ENCODE data around the gene GNB1L.

Gene GNB1L

GRCh38 chr22:19807161-19807913, 47.3 kb downstream of the GNB1L start:
- DNase-seq: no peak

GRCh38 chr22:19806213-19807160, 48.2 kb downstream of the GNB1L start:
- DNase-seq: no peak

DNA sequence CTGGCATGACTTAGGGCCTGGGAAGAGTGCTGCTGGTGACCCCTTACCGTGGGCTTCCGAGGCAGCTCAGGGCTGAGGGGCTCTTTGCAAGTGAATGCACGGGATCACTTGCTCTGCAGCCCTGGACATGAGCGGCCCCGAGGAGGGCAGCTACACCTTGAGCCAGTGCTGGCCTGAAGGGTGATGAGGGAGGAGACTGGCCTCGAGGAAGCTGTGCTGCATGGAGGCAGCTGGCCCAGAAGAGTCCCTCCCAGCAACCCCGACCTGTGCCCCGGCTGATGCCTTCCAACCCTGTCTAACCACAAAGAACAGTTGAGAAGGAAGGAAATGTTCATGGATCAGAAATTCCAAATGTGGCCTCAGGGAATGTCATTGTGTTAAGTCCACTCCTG, 48.9 kb downstream of the GNB1L start:
- DNase-seq: no peak

- no peak for DNase-seq
Observed at GRCh38 chr22:19803736-19804267, 50.9 kb downstream of the GNB1L start.

DNA sequence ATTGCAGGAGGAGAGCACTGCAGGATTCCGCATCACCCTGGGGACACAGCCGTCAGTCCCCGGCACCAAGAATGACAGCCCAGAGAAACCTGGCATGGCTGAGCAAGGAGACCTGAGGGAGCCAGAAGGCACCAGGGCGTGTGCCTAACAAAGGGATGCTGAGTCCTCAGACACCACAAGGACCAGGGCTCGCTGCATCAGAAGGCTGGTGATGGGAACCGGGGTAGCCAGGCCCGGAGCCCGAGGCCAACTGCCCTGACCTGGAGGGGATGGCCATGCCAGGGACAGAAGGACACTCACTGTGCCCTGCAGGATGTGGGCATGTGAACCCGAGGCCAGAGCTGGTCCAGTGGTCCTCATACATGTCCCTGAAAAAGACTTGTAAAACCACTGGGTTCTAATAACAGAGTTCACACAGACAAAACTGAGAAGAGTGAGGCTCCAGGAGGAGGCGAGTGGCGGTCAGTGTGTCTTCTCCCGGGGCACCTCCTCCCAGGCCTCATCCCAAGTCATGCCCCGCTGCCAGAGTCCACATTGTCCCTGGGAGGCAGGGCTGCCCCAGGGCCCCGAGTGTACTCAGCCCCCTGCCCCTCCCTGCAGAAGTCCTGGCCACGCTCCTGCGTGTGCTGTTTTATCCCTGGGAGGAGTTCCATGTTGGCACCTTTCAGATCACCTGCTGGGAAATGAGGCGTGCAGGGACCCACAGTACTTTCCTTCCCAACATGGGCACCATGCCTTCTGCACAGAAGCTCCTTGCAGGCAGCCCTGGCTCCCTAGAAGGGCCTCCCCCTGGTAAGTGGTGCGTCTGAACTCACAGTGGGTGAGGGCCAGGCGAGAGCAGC, 51.6 kb downstream of the GNB1L start:
- DNase-seq: no peak

DNA sequence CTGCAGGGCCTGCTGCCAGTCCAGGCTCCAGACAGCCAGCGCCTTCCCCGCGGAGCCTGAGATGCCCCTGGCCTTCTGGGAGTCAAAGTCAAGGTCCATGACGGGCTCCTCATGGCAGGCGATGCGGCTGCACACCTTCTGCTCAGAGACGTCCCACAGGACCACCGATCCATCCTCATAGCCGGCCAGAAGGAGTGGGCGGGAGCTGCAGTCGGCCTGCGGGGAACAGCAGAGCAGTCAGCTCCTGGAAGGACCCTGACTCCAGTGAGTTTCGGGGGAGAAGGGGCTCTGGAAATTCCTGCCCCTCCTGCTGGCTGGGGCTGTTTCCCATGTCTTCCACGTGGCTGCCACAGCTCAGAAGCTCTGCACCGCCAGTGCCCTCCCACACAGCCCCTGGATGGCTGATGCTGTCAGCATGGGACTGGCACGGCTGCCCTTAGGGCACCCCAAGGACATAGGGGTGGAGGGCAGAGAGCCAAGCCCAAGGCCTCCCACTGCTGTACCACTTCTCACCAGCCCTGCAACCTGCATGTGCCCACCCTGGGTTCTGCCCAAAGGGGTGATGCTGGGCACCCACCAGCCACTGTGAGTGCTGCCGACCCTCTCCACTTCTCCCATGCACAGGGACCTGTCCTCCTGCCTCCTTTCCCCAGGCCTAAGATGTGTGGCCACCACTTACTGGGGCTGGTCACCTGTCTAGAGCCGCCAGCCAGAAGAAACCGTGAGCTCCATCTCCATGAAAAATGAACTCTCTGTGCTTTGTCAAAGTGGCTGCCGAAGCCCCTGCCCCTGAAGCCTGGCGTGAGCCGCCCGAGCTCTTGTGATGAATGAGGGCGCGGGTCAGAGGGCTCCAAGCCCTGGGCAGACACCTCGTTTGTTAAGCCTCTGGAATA, 52.4 kb downstream of the GNB1L start:
- DNase-seq: no peak

DNA sequence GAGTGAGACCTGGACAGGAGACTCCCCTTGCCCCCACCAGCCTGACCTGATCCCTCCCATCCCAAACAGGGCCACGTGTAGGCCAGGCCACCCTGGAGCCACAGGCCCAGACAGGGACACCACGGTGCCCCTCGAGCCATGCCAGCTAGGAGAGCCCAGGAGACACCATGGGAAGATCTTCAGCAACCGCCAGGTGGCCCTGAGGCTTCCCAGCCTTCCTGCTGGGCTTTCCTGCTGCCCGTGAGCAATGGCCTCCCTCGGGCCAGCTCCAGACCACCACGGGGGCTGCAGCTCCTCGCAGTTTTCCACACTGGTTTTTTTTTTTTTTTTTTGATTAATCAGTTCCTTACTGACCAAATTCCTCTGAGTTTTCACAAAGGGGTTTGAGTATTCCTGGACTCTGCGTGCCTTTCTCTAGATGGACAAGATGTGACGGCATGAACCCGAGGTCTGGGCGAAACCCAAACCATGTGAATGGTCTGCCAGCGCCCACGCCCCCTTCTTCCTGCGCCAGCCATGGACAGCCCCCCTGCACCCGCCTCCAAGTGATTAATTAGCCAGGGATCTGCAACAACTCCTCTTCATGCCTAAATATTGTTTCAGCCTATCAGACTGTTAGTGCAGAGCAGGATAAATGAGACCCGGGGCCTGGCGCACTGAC, 53.2 kb downstream of the GNB1L start:
- no peak for DNase-seq

- no peak for DNase-seq
Observed at GRCh38 chr22:19800761-19801244, 53.9 kb downstream of the GNB1L start.

GRCh38 chr22:19800306-19800705, 54.4 kb downstream of the GNB1L start:
- DNase-seq: no peak

DNA sequence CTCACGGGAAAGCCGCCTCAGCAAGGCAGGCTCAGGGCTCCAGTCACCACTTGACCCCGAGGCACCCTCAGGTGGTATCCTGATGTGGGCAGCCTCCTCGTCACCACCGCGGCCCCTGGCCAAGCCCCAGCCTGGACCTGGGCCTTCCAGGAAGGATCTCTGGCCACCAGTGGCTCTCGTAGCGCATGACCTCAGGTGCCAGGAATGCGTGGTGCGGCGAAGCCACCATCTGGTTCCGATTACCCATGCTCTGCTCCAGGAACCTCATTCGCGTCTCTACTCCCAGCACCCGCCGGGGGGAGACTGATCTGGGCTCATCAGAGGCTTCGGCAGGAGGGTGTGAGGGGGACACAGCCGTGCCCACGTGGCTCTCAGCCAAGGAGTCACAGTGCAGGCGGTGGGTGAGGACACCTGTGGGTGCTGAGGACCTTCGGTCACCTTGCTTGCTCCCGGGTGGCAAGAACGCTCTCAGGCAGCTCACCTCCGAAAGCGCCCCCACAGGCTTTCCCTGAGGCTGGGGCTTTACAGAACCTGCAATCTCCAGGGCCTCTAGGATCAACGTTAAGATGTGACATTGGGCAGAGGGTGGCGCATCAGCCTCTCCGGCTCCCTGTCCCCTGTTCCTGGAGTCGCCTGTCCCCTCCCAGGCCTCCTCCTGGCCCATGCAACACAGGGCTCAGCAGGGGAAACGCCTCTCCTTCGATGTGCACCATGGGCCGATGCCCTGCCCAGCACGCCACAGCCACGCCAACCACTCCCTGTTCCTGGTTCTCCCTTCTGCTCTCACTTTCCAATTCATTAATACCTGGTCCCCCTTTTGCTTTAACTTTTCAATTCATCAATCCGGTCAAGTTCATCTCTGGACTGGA, 55.1 kb downstream of the GNB1L start:
- peak in 1 of 2 experiments; percentile 33 for DNase-seq

- no peak for DNase-seq
Observed at GRCh38 chr22:19798891-19799293, 55.8 kb downstream of the GNB1L start.

DNA sequence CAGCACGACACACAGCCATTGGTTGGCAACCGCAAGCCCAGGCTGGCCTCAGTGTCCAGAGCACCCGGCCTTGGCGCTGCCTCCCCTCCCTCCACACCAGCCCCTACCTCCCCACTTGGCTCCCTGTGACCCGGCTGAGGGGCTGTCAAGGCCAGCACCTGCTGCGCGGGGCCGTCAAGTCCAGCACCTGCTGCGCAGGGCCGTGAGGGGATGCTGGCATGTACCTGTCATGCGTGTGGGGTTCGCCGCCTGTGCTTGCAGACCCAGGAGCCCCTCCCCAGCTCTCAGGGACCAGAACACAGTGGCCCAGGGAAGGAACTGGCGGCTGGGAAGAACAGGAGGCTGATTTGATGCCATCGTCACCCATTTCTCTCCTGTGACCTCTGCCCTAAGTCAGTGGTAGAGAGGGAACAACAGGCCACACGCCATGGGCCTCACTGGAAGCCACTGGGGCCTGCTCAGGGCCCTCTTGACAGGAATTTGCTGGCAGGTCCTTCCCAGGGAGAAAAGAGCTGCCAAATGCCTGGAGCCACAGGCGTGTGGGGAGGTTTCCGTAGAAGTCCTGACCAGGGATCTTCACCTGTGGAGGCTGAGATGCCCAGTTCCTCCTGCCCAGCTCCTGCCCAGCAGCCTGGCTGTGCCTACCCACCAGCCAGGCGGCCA, 56.5 kb downstream of the GNB1L start:
- DNase-seq: no peak

DNA sequence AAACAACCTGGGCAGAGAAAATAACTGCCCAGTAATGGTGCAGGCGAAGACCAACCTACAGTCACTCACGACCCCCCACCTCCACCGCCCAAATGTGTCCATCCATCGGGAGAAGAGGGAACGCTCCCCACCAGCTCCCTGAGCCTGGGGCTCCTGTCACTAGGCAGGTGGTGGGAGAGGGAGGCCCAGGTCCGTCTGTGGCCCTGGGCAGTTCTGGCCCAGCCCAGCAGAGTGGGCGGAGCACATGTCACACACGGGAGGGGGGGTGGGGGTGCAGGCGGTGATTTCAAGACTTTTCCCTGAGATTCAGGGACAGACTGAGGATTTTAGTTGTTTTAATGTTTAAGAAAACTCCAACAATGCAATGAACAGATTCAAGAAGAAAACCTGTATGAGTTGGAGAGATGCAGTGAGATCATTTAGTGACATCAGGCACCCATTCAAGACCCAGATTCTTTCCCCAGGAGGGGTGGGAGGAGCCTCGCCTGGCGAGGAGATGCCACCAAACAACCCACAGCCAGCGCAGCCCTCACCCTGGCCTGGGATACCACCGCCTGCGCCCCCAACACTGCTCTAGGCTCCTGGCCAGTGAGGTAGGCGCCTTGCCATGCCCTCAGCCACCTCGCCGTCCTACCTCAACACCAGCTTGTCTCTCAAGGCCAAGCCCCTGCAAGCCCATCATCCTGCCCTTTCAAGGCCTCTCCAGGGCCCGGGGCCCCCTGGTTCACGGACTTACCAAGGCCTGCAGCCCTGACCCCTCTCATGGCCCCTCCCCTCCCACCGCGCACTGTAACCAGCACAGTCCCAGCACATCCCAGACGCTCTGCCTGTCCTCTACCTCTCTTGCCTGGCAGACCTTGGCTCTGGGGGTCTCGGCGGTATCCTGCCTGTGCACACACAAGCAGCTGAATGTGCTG, 57.3 kb downstream of the GNB1L start:
- no peak for DNase-seq

- no peak for DNase-seq
Observed at GRCh38 chr22:19796160-19796559, 58.5 kb downstream of the GNB1L start.

DNA sequence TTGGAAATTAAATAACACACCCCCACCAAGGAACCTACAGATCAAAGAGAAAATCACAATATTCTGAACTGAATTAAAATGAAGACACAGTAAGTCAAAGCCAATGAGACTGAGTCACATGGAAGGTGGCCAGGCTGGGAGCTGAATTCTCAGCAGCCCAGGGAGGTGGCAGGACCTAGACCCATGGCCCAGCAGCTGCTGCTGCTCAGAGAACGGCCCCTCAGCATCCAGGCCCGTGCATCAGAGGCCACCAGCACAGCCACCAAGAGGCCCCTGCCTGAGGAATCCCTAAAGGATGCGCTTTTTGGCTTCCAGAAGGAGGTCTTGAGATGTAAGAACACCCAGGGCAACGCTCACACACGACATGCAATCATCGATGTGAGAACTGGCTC, 59.1 kb downstream of the GNB1L start:
- no peak for DNase-seq

DNA sequence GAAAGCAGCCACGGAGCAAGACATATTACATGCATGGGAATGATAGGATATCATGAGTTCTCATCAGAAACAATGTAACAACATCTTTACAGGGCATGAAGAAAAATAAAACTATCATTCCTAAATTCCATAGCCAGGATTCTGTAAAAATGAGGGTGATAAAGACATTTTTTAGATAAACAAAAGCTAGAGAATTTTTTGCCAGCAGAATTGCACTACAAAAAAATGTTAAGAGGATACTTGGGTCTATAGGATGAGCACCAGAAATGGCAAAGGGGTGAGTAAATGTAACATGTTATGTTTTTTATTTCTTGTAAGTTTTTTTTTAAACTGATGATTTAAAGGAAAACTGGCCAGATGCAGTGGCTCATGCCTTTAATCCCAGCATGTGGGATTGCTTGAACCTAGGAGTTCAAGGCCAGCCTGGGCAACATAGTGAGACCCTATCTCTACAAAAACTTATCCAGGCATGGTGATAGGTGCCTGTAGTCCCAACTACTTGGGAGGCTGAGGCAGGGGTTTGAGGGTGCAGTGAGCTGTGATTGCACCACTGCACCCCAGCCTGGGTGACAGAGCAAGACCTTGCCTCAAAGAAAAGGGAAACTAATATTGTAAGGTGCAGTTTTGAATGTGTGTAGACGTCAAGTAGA, 60.9 kb downstream of the GNB1L start:
- no peak for DNase-seq

- DNase-seq: no peak
Observed at GRCh38 chr22:19793161-19793560, 61.5 kb downstream of the GNB1L start.

Measured in NCI-H446 (cell line).